Measurements from ENCODE around the gene RPS6KA4.
A peak's percentile ranks its signal among the peaks of the same experiment; 100 is the strongest.
"Not testable (repeated sequence)": the region's sequence is repeated elsewhere in the genome, so short reads cannot be mapped to it uniquely, and the experiment has no call there.

The RPS6KA4 gene

GRCh38 chr11:64318766-64319761, 39.9 kb upstream of the RPS6KA4 start:
- H3K36me3 ChIP-seq (ENCODE audit: control insufficient read depth, insufficient read depth, low read length): peaks cover 15% of the 10 kb centered on the region
- no peaks in the 10 kb centered on the region for H3K27me3 ChIP-seq (ENCODE audit: control insufficient read depth, insufficient read depth, low read length)

GRCh38 chr11:64320556-64320955, 38.4 kb upstream of the RPS6KA4 start:
- Histone ChIP-seq H3K27me3 (ENCODE audit: control insufficient read depth, insufficient read depth, low read length) (no peaks in the 10 kb centered on the region), H3K27ac (ENCODE audit: low read depth, low read length) (no peak overlapping the region), H3K36me3 (ENCODE audit: control insufficient read depth, insufficient read depth, low read length) (peaks cover 9% of the 10 kb centered on the region), H3K9ac (ENCODE audit: low read length) (no peak overlapping the region), H3K4me3 (ENCODE audit: low read length) (no peak overlapping the region), H3K4me1 (ENCODE audit: control insufficient read depth, insufficient read depth, low read length) (peaks cover 4% of the 10 kb centered on the region)

More at GRCh38 chr11:64318766-64319761, 39.9 kb upstream of the RPS6KA4 start:
- Histone ChIP-seq H3K4me3 (ENCODE audit: low read length) (peak overlapping the region; percentile 78), H3K9ac (ENCODE audit: low read length) (peak overlapping the region; percentile 42), H3K27ac (ENCODE audit: low read depth, low read length) (peak overlapping the region; percentile 97), H3K4me1 (ENCODE audit: control insufficient read depth, insufficient read depth, low read length) (peaks cover 4% of the 10 kb centered on the region)

DNA sequence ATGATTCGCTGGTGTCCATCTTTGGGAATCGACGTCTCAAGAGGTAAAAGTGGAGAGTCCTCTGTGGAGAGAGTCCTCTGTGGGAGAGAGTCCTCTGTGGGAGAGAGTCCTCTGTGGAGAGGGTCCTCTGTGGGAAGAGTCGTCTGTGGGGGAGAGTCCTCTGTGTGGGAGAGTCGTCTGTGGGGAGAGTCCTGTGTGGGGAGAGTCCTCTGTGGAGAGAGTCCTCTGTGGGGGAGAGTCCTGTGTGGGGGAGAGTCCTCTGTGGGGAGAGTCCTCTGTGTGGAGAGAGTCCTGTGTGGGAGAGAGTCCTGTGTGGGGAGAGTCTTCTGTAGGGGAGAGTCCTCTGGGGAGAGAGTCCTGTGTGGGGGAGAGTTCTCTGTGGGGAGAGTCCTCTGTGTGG, 37.9 kb upstream of the RPS6KA4 start:
- Histone ChIP-seq H3K4me3 (ENCODE audit: low read length) (no peak overlapping the region), H3K4me1 (ENCODE audit: control insufficient read depth, insufficient read depth, low read length) (peaks cover 4% of the 10 kb centered on the region), H3K9ac (ENCODE audit: low read length) (no peak overlapping the region), H3K36me3 (ENCODE audit: control insufficient read depth, insufficient read depth, low read length) (peaks cover 8% of the 10 kb centered on the region), H3K27me3 (ENCODE audit: control insufficient read depth, insufficient read depth, low read length) (no peaks in the 10 kb centered on the region), H3K27ac (ENCODE audit: low read depth, low read length) (no peak overlapping the region)

DNA sequence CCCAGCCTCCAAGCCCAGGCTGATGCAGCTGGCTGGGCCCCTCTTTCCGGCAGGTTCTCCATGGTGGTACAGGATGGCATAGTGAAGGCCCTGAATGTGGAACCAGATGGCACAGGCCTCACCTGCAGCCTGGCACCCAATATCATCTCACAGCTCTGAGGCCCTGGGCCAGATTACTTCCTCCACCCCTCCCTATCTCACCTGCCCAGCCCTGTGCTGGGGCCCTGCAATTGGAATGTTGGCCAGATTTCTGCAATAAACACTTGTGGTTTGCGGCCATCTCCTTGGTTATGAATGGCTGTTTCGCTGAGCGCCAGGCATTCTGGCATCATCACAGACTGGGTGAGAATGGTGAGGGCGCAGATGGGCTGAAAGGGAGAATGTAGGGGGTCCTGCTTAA, 37.4 kb upstream of the RPS6KA4 start:
- no peaks in the 10 kb centered on the region for H3K27me3 ChIP-seq (ENCODE audit: control insufficient read depth, insufficient read depth, low read length)
- H3K27ac ChIP-seq (ENCODE audit: low read depth, low read length): no peak overlapping the region
- H3K4me3 ChIP-seq (ENCODE audit: low read length): no peak overlapping the region
- H3K4me1 ChIP-seq (ENCODE audit: control insufficient read depth, insufficient read depth, low read length): peaks cover 4% of the 10 kb centered on the region
- no peak overlapping the region for H3K9ac ChIP-seq (ENCODE audit: low read length)
- peaks cover 8% of the 10 kb centered on the region for H3K36me3 ChIP-seq (ENCODE audit: control insufficient read depth, insufficient read depth, low read length)

GRCh38 chr11:64322925-64323260, 36.1 kb upstream of the RPS6KA4 start:
- H3K4me1 ChIP-seq (ENCODE audit: control insufficient read depth, insufficient read depth, low read length): peaks cover 4% of the 10 kb centered on the region
- H3K9ac ChIP-seq (ENCODE audit: low read length): no peak overlapping the region
- H3K27ac ChIP-seq (ENCODE audit: low read depth, low read length): no peak overlapping the region
- peaks cover 8% of the 10 kb centered on the region for H3K36me3 ChIP-seq (ENCODE audit: control insufficient read depth, insufficient read depth, low read length)
- no peaks in the 10 kb centered on the region for H3K27me3 ChIP-seq (ENCODE audit: control insufficient read depth, insufficient read depth, low read length)
- H3K4me3 ChIP-seq (ENCODE audit: low read length): no peak overlapping the region

- Histone ChIP-seq H3K27ac (ENCODE audit: low read depth, low read length) (no peak overlapping the region), H3K9ac (ENCODE audit: low read length) (no peak overlapping the region), H3K4me1 (ENCODE audit: control insufficient read depth, insufficient read depth, low read length) (peaks cover 4% of the 10 kb centered on the region), H3K36me3 (ENCODE audit: control insufficient read depth, insufficient read depth, low read length) (peaks cover 8% of the 10 kb centered on the region), H3K4me3 (ENCODE audit: low read length) (no peak overlapping the region), H3K27me3 (ENCODE audit: control insufficient read depth, insufficient read depth, low read length) (no peaks in the 10 kb centered on the region)
These were observed 35.6 kb upstream of the RPS6KA4 start for GRCh38 chr11:64323373-64323772.

DNA sequence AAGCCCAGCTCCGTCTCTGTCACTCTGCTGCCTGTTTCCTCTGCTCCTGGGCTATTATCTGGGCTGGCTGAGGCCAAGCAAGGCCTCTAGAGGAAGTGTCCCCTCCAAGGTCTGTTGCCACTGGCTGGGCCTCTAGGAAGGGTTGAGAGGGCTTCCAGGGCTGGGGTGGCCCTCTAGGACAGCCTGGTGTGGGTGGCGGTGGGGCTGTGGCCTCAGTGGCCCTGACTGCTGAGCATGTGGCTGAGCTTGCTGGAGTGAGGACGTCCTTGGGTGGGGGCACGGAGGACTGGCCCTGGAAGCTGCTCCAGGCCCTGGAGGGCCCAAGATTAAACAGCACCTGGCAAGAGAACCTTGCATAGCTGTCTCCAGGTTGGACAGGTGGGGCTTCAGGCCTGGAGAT, 35.0 kb upstream of the RPS6KA4 start:
- H3K36me3 ChIP-seq (ENCODE audit: control insufficient read depth, insufficient read depth, low read length); H3K27me3 ChIP-seq (ENCODE audit: control insufficient read depth, insufficient read depth, low read length); H3K27ac ChIP-seq (ENCODE audit: low read depth, low read length); H3K9ac ChIP-seq (ENCODE audit: low read length); H3K4me1 ChIP-seq (ENCODE audit: control insufficient read depth, insufficient read depth, low read length); H3K4me3 ChIP-seq (ENCODE audit: low read length): not testable (repeated sequence)

DNA sequence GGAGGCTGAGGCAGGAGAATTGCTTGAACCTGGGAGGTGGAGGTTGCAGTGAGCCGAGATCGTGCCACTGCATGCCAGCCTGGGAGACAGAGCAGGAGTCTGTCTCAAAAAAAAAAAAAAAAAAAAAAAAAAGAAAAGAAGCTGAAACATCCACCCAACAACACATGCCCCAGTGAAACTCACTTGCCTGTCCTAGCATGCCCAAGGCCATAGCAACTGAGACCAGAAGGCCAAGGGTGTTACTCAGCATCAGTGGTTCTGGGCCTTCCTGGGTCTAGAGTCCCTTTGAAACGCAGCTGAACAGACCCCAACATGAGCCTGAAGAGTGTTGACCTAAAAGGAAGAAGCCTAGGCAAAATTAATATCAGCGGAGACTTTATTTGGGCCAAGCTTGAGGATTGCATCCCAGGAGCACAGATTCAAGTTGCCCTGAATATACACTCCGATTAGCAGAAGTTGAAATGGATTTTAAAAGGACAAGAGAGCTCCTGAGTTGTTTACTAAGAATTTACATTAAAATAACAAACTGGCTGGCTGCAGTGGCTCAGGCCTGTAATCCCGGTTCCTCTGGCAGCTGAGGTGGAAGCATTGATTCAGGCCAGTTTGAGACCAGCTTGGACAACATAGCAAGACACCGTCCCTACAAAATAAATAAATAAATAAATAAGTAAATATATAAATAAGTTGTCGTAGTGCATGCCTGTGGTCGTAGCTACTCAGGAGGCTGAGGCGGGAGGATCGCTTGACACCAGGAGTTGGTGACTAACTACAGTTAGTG, 34.1 kb upstream of the RPS6KA4 start:
- Histone ChIP-seq H3K36me3 (ENCODE audit: control insufficient read depth, insufficient read depth, low read length) (peaks cover 8% of the 10 kb centered on the region), H3K9ac (ENCODE audit: low read length) (no peak overlapping the region), H3K4me3 (ENCODE audit: low read length) (no peak overlapping the region), H3K4me1 (ENCODE audit: control insufficient read depth, insufficient read depth, low read length) (no peaks in the 10 kb centered on the region), H3K27me3 (ENCODE audit: control insufficient read depth, insufficient read depth, low read length) (no peaks in the 10 kb centered on the region), H3K27ac (ENCODE audit: low read depth, low read length) (no peak overlapping the region)

DNA sequence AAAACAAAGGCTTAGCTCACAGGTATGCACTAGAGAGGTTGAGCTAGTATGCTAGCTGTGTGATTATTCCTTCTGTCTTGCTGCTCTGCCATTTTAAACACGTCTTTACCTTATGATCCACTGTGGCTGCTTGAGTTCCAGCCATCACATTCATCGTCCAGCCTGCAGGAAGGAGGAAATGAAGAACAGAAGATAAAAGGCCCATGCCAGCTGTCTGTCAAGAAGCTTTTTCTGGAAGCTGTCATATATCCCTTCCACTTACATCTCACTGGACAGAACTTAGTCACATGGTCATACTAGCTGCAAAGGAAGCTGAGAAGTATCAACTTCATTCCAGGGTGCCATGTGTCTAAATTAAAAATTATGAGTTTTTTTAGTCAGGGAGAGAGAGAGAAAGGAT, 31.6 kb upstream of the RPS6KA4 start:
- H3K36me3 ChIP-seq (ENCODE audit: control insufficient read depth, insufficient read depth, low read length): peaks cover 3% of the 10 kb centered on the region
- H3K4me3 ChIP-seq (ENCODE audit: low read length): no peak overlapping the region
- no peak overlapping the region for H3K27ac ChIP-seq (ENCODE audit: low read depth, low read length)
- no peaks in the 10 kb centered on the region for H3K4me1 ChIP-seq (ENCODE audit: control insufficient read depth, insufficient read depth, low read length)
- no peak overlapping the region for H3K9ac ChIP-seq (ENCODE audit: low read length)
- H3K27me3 ChIP-seq (ENCODE audit: control insufficient read depth, insufficient read depth, low read length): no peaks in the 10 kb centered on the region

GRCh38 chr11:64327993-64328392, 31.0 kb upstream of the RPS6KA4 start:
- Histone ChIP-seq H3K4me3 (ENCODE audit: low read length) (no peak overlapping the region), H3K4me1 (ENCODE audit: control insufficient read depth, insufficient read depth, low read length) (no peaks in the 10 kb centered on the region), H3K36me3 (ENCODE audit: control insufficient read depth, insufficient read depth, low read length) (no peaks in the 10 kb centered on the region), H3K9ac (ENCODE audit: low read length) (no peak overlapping the region), H3K27ac (ENCODE audit: low read depth, low read length) (no peak overlapping the region), H3K27me3 (ENCODE audit: control insufficient read depth, insufficient read depth, low read length) (no peaks in the 10 kb centered on the region)

DNA sequence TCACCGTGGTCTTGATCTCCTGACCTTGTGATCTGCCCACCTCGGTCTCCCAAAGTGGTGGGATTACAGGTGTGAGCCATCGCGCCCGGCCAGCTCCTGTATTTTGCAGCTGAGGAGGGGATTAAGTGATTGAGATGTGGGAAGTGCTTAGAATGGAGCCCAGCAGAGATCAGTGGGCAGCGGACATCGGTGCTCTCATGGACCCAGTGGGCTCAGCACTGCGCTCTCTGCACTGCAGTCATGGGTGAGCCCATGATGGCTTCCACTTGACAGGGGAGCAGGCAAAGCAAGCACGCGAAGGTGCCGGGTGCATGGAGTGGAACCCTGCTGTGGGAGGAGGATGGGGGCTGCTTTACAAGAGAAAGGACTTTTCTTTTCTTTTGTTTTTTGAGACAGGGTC, 28.1 kb upstream of the RPS6KA4 start:
- Histone ChIP-seq H3K27ac (ENCODE audit: low read depth, low read length) (no peak overlapping the region), H3K36me3 (ENCODE audit: control insufficient read depth, insufficient read depth, low read length) (no peaks in the 10 kb centered on the region), H3K27me3 (ENCODE audit: control insufficient read depth, insufficient read depth, low read length) (no peaks in the 10 kb centered on the region), H3K4me3 (ENCODE audit: low read length) (no peak overlapping the region), H3K9ac (ENCODE audit: low read length) (no peak overlapping the region), H3K4me1 (ENCODE audit: control insufficient read depth, insufficient read depth, low read length) (no peaks in the 10 kb centered on the region)

DNA sequence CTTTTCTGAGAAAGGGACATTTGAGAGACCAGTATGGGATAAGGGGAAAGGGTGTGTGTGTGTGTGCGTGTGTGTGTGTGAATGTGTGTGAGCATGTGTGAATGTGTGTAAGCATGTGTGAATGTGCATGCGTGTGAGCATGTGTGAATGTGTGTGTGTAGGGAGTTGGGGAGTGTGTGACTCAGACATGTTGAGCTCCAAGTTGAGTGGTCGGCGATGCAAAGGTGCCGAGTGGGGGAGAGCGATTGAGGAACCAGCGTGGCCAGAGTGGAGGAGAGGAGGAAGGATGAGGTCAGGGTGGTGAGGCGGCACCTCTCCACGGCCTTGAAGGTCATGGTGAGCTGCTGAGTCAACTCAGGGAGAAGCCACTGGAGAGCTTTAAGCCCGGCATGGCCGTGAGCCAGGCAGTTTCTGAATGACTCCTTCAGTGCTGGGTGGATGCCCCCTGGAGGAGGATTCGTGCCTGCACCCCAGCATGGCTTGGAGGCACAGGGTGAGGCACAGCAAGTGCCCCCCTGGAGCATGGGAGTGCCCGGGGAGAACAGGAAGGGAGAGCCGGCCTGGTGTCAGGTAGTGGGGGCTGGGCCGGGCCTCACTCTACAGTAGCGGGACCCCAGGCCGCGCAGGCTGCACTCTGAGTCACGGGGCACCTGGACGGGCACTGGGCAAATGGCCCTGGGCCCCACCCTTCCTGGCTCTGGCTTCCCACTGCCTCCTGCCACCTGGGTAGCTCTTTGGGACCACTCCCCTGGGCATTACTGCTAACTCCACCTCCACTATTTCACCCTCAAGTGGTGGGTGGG, 27.2 kb upstream of the RPS6KA4 start:
- Histone ChIP-seq H3K27ac (ENCODE audit: low read depth, low read length) (no peak overlapping the region), H3K27me3 (ENCODE audit: control insufficient read depth, insufficient read depth, low read length) (no peaks in the 10 kb centered on the region), H3K4me3 (ENCODE audit: low read length) (peak overlapping the region; percentile 2), H3K36me3 (ENCODE audit: control insufficient read depth, insufficient read depth, low read length) (no peaks in the 10 kb centered on the region), H3K9ac (ENCODE audit: low read length) (no peak overlapping the region), H3K4me1 (ENCODE audit: control insufficient read depth, insufficient read depth, low read length) (no peaks in the 10 kb centered on the region)
